Anterior cingulate cortex (tissue), 58 donors: ENCODE data around the gene GALNT5.
"Not testable (repeated sequence)": the region's sequence is repeated elsewhere in the genome, so short reads cannot be mapped to it uniquely, and the experiment has no call there.

Source experiments
- DNase-seq, 58 donors: peaks; one replicate each; lab custom pipeline; 2025; lab: John Stamatoyannopoulos, UW

Gene GALNT5

GRCh38 chr2:157250836-157251235 lies 6.7 kb upstream of the GALNT5 start:
- no peak for DNase-seq

- no peak for DNase-seq
Observed at GRCh38 chr2:157251932-157252331, 5.6 kb upstream of the GALNT5 start.

- DNase-seq: no peak
Observed at GRCh38 chr2:157252529-157252928, 5.0 kb upstream of the GALNT5 start.

DNA sequence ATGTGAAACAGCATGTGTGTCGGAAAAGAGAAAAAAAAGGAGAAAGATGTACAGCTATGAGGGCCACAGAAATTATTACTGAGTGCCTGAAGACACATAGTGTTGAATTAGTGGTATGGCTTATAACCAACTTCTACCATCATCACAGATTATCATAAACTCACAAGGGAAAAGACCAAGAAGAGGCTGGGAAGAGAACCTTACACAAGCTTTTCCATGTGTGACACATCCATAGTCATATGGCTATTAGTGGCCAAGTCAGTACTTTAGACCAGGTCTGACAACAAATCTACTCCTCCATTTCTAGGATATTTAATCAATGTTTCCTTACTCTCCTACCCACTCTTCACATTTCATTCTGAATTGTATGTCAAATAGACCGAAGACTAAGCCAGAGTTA lies 3.5 kb upstream of the GALNT5 start:
- no peak for DNase-seq

DNA sequence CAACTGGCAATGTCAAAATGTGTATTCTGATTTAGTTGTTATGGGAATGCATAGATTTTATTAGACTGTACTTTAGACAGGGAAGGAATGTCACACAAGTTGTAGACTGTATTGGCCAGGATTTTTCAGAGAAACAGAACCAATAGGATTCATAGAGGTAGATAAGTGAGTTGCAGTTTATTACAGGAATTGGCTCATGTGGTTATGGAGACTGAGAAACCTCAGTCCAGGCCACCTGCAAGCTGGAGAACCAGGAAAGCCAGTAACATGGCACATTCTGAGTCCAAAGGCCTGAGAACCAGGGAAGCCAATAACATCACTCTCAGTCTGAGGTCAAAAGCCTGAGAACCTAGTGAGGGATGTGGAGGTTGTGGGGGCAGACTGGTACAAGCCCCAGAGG lies 1.8 kb upstream of the GALNT5 start:
- no peak for DNase-seq

DNA sequence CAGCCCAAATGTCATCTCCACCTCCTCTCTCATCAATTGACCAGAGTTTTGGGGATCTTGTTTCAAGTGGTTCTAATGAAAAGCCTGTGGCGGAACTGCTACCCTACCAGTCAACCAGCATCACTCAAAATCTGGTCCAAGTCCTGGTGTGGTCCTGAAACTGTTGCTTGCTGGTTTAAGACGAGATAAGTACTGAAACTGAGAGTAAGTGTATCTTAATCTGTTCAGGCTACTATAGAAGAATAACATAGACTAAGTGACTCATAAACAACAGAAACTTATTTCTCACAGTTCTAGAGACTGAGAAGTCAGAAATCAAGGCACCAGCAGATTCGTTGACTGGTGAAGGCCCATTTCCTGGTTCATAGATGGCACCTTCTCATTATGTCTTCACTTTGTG lies 879 bp upstream of the GALNT5 start:
- no peak for DNase-seq

DNA sequence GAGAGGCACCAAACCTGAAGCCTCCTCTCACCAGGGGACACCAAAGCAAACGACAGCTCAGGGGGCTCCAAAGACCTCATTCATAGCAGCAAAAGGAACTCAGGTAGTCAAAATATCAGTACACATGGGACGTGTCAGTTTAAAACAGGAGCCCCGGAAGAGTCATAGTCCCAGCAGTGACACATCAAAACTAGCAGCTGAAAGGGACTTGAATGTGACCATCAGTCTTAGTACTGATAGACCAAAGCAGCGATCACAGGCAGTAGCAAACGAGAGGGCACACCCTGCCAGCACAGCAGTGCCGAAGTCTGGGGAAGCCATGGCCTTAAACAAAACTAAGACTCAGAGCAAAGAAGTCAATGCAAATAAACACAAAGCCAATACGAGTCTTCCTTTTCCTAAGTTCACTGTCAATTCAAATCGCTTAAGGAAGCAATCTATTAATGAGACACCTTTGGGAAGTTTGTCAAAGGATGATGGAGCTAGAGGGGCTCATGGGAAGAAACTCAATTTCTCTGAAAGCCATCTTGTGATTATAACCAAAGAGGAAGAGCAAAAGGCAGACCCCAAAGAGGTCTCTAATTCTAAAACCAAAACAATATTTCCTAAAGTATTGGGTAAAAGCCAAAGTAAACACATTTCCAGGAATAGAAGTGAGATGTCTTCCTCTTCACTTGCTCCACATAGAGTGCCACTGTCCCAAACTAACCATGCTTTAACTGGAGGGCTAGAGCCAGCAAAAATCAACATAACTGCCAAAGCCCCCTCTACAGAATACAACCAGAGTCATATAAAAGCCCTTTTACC lies 1.2 kb downstream of the GALNT5 start:
- DNase-seq: no peak

DNA sequence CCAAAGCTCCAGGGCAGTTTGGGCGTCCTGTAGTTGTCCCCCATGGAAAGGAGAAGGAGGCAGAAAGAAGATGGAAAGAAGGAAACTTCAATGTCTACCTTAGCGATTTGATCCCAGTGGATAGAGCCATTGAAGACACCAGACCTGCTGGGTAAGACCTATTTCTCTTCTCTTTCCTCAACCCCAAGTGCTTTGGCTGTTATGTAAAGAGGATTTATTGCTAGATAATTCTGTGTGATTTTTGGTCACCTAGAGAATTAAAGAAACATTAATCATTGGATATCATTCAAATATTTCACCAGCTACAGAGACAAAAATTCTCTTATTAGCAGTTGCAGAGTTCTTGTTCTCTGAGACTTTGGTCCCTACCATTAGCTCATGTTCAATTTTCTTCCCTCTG lies 1.9 kb downstream of the GALNT5 start:
- no peak for DNase-seq

DNA sequence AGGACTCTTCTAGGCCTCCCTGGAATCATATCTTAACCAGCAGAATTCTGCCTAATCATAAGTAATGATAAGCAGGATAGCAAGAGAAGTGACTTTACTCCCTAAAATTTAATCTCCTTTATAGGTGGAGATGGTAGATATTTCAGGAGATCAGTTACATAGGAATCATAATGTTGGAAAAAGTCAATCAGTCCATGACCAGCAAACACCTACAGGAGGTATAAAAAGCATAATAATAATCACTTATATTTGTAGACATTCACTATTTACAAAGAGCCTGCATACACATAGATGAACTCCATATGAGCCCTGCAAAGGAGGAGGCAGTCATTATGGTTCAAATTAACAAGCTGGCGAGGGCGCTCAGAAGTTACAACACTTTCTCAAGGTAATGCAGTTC lies 2.5 kb downstream of the GALNT5 start:
- no peak for DNase-seq

DNA sequence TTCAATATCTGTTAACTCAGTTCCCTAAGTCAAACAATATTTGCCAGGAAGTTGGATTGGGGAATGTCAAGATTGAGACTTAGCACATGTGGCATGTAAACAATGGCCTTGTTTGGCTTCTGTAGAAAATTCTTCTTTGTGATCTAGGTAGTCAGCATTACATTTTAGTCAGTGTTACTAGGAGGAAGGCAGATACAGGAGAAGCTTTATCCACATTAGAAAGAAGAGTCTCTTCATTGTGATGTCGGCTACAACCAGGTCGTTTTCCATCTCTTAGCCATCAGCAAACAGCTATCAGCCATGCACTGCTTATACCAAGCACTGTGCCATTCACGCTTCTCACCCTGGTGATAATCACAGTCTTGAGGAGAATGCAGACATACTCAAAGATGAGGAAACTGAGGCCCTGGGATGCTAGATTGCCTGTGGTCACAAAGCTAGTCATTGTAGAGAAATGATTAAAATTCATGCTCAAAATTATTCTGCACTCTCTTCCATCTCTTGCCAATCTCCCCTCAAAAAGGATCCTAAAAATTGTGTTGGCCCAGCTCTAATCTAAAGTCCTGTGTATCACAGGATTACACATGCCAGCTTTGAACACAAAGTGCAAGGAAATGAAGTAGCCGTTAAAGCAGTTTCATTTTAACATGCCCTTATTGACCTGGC lies 3.2 kb downstream of the GALNT5 start:
- DNase-seq: no peak

DNA sequence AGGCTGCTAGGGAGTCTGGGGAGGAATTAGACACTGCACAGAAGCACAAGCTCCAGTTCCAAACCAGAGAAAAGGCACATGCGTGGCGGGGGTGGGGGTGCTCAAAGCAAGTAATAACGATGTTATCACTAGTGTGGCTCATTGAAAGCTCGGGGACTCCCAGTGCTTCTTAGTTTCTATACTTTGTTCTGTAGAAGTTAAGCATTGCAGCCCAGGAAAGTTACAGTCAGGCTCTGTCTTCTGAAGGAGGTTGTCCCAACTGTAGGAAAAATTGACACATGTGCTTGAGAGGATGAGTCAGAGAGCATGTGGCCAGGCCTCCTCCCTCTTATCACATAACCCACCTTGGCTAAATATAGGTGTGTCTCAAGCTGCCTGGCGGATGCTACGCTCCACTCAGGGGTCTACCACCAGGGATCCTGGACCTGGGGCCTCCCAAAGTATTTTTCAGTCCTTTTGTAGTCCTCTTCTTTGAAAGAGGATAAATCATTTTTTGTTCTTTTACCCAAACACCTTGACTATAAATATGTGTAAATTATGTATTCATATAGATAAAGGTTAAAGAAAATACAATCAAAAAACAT lies 3.8 kb downstream of the GALNT5 start:
- DNase-seq: no peak

- no peak for DNase-seq
Observed at GRCh38 chr2:157262248-157262647, 4.7 kb downstream of the GALNT5 start.

- no peak for DNase-seq
Observed at GRCh38 chr2:157264099-157264498, 6.6 kb downstream of the GALNT5 start.

- no peak for DNase-seq
Observed at GRCh38 chr2:157265825-157266224, 8.3 kb downstream of the GALNT5 start.

DNA sequence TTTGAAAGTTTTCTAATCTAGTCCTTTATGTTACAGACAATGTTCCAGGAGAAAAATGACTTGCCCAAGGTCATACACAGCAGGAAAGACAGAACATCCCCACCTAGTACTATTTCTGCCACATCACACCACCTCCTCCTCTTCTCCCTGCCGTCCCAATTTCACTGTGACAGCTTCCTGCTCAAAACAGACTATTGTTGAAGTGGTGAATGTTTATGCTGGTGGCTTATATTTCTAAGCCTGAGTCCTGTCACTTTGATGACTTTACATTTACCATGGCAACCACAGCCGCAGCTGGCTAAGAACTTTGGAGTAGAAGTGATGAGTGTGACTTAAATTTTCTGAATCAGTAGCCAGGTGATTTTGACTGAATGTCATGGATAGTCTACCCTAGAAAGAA lies 10.0 kb downstream of the GALNT5 start:
- DNase-seq: no peak

- DNase-seq: no peak
Observed at GRCh38 chr2:157269060-157269459, 11.6 kb downstream of the GALNT5 start.

- no peak for DNase-seq
Observed at GRCh38 chr2:157269922-157270321, 12.4 kb downstream of the GALNT5 start.

DNA sequence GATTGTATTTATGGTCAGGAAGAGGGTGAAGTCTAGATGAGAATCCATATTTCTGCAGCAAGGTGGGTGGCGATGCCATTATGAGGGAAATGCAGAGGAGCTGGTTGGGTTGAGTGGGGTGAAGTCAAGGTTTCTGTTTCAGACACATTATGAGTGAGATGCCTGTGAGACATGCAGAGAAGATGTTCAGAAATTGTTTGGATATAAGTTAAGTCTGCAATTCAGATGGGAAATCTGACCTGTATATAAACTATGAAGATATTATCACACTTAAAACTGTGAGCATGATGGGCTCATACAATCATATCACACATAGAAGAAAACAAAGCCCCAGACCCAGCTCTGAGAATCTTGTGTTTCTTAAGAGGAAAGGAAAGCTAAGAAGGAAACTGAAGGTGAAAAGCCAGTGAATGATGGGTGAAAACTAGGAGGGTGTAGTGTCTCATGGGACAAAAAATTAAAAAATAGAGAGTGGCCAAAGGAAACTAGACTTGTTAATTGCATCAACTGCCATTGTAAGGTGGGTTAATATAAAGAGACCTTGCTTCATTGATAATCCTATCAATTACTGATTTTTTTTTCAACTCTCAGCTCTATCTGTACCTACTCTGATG lies 14.2 kb downstream of the GALNT5 start:
- DNase-seq: no peak

GRCh38 chr2:157279311-157279710 lies 21.8 kb downstream of the GALNT5 start:
- not testable (repeated sequence) for DNase-seq

DNA sequence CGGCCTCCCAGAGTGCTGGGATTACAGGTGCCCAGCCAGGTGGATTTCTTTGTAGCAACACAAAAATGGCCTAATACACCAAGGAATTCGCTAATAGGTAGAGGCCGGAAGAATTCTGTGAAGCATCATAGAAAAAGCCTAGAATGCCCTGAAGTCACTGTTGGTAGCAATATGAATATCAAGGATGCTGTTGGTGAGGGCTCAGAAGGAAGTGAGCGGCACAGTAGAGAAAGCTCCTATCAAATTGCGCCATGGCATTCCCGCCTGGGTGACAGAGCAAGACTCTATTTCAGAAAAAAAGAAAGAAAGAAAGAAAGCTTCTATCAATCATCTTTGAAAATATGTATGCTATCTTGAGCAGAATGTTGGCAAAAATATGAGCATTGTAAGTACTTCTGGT lies 23.8 kb downstream of the GALNT5 start:
- no peak for DNase-seq

DNA sequence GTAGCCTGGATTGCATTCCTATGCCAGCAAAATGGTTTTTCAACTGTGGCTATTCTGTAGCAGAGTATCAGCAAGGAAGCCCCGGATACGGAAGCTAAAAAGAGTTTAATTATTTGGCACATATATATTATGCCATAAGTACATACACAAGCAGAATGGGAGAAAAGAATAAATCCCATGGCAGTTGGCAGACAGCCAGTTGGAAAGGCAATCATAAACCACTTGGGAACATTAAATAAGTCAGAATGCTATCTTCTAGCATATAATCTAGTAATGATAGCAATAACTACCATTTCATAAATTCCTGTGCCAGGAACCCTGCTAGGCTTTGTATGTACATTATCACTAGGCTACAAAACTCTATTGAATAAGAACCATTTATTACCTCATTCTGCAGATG lies 26.0 kb downstream of the GALNT5 start:
- DNase-seq: no peak
